Raji (cell line): ENCODE measurements around the gene ESD.

Experiments
- POLR2A ChIP-seq: IDR thresholded peaks from 2 replicates; pipeline ENCODE4 v1.6.1; 2011; ENCODE audit warnings: low read depth, low read length, control low read depth; ENCODE audit not compliant: insufficient read depth

Gene ESD

GRCh38 chr13:46796515-46797474, at the start of gene ESD:
Gene ESD (minus strand): TSS chr13:46797161. CDS start chr13:46791413, 5,748 bp downstream.
- TF ChIP-seq POLR2A, result peak; percentile 54

- no peak for TF ChIP-seq POLR2A
These were observed 49.8 kb upstream of the ESD start for GRCh38 chr13:46846726-46847125.

- TF ChIP-seq POLR2A, result no peak
These were observed 48.2 kb upstream of the ESD start for GRCh38 chr13:46845146-46845545.

- no peak for TF ChIP-seq POLR2A
These were observed 47.5 kb upstream of the ESD start for GRCh38 chr13:46844431-46844830.

GRCh38 chr13:46839399-46839798, 42.4 kb upstream of the ESD start:
- no peak for TF ChIP-seq POLR2A

- no peak for TF ChIP-seq POLR2A
These were observed 37.7 kb upstream of the ESD start for GRCh38 chr13:46834657-46835056.

- TF ChIP-seq POLR2A, result no peak
These were observed 34.7 kb upstream of the ESD start for GRCh38 chr13:46831588-46832194.

- no peak for TF ChIP-seq POLR2A
These were observed 33.5 kb upstream of the ESD start for GRCh38 chr13:46830405-46831005.

- TF ChIP-seq POLR2A, result no peak
These were observed 25.6 kb upstream of the ESD start for GRCh38 chr13:46822551-46822950.

GRCh38 chr13:46817838-46818476, 21.0 kb upstream of the ESD start:
- no peak for TF ChIP-seq POLR2A

- TF ChIP-seq POLR2A, result no peak
These were observed 20.1 kb upstream of the ESD start for GRCh38 chr13:46817095-46817494.

GRCh38 chr13:46816371-46816770, 19.4 kb upstream of the ESD start:
- TF ChIP-seq POLR2A, result no peak

- TF ChIP-seq POLR2A, result no peak
These were observed 15.4 kb upstream of the ESD start for GRCh38 chr13:46812301-46812797.

- TF ChIP-seq POLR2A, result no peak
These were observed 13.5 kb upstream of the ESD start for GRCh38 chr13:46810440-46810839.

GRCh38 chr13:46804391-46804815, 7.4 kb upstream of the ESD start:
- no peak for TF ChIP-seq POLR2A

- no peak for TF ChIP-seq POLR2A
These were observed 6.6 kb upstream of the ESD start for GRCh38 chr13:46803586-46803985.

GRCh38 chr13:46801858-46802257, 4.9 kb upstream of the ESD start:
- no peak for TF ChIP-seq POLR2A
